Mesendoderm (in vitro differentiated cells): Measurements from ENCODE around the gene RASL12. TPM values are rescaled to one million over a fixed set of nuclear protein-coding genes. Genes with fewer than 3 reads are reported as not detected.

ENCODE experiments used
- DNase-seq: peaks from one replicate; pipeline ENCODE4 v3.0.0; 2013
- H2AK5ac ChIP-seq: 2 replicates; pipeline ENCODE4 v1.6.1; 2013; ENCODE audit warnings: low read length, inconsistent platforms
- H2BK120ac ChIP-seq: 2 replicates; pipeline ENCODE4 v1.6.1; 2013; ENCODE audit warnings: low read depth, mild to moderate bottlenecking, low read length, moderate library complexity, mixed read lengths
- H2BK15ac ChIP-seq: replicated peaks from 2 replicates; pipeline ENCODE4 v1.6.1; 2013; ENCODE audit warnings: low read depth, mild to moderate bottlenecking, moderate library complexity
- H2BK5ac ChIP-seq: 2 replicates; pipeline ENCODE4 v1.6.1; 2013; ENCODE audit warnings: low read length, inconsistent platforms
- H3K18ac ChIP-seq: 2 replicates; pipeline ENCODE4 v1.6.1; 2013; ENCODE audit warnings: mild to moderate bottlenecking, low read length, mixed read lengths
- H3K23ac ChIP-seq: one replicate; pipeline ENCODE4 v1.6.1; 2013; ENCODE audit warnings: low read length
- H3K27ac ChIP-seq: 2 replicates; pipeline ENCODE4 v1.5.1; 2013; ENCODE audit warnings: low read depth, mild to moderate bottlenecking, inconsistent platforms, low read length, moderate library complexity
- H3K27me3 ChIP-seq: 2 replicates; pipeline ENCODE4 v1.6.1; 2013; ENCODE audit warnings: low read length, control low read depth, mild to moderate bottlenecking, inconsistent platforms; ENCODE audit not compliant: insufficient read depth, poor library complexity
- H3K36me3 ChIP-seq: 2 replicates; pipeline ENCODE4 v1.6.1; 2013; ENCODE audit warnings: low read length, inconsistent platforms; ENCODE audit not compliant: control insufficient read depth, insufficient read depth
- H3K4ac ChIP-seq: one replicate; pipeline ENCODE4 v1.6.1; 2013; ENCODE audit warnings: low read depth, mild to moderate bottlenecking, low read length, moderate library complexity
- H3K4me1 ChIP-seq: 2 replicates; pipeline ENCODE4 v1.6.1; 2013; ENCODE audit warnings: low read depth, low read length, inconsistent platforms; ENCODE audit not compliant: control insufficient read depth
- H3K4me2 ChIP-seq: 2 replicates; pipeline ENCODE4 v1.6.1; 2013; ENCODE audit warnings: low read length
- H3K4me3 ChIP-seq: 2 replicates; pipeline ENCODE4 v1.5.1; 2013; ENCODE audit warnings: mild to moderate bottlenecking, low read length
- H3K56ac ChIP-seq: one replicate; pipeline ENCODE4 v1.6.1; 2013; ENCODE audit warnings: low read length
- H3K79me1 ChIP-seq: 2 replicates; pipeline ENCODE4 v1.6.1; 2013; ENCODE audit warnings: low read length, inconsistent platforms
- H3K79me2 ChIP-seq: 2 replicates; pipeline ENCODE4 v1.6.1; 2013; ENCODE audit warnings: mild to moderate bottlenecking, low read length; ENCODE audit not compliant: control insufficient read depth, insufficient read depth
- H3K9ac ChIP-seq: 2 replicates; pipeline ENCODE4 v1.6.1; 2013; ENCODE audit warnings: low read length, inconsistent platforms
- H4K5ac ChIP-seq: one replicate; pipeline ENCODE4 v1.6.1; 2013; ENCODE audit warnings: low read length
- H4K8ac ChIP-seq: one replicate; pipeline ENCODE4 v1.6.1; 2013; ENCODE audit warnings: low read depth, mild to moderate bottlenecking, control low read depth, low read length, moderate library complexity
- WGBS: extraction: QIAGEN DNeasy Blood & Tissue Kit; methylation state at CpG from one replicate; pipeline ENCODE4 v1.1.7; 2013; ENCODE audit warnings: low lambda C conversion rate, missing lambda C conversion rate; ENCODE audit not compliant: insufficient coverage; ENCODE audit errors: extremely low coverage; 5-methylcytosine and 5-hydroxymethylcytosine counted together
- small RNA-seq: library from polyadenylated mRNA; stranded (forward); fragments of <200 nt; extraction: miRNeasy Mini kit (QIAGEN cat#:217004); gene quantifications from one replicate; pipeline ENCODE3, GENCODE V24; 2013; ENCODE audit not compliant: insufficient read depth

Gene RASL12

GRCh38 chr15:65008983-65009382 is 58.8 kb downstream of the RASL12 start:
- Histone ChIP-seq H2AK5ac (no peak overlapping the region), H2BK120ac (no peak overlapping the region), H3K9ac (no peak overlapping the region), H3K23ac (no peak overlapping the region), H2BK5ac (no peak overlapping the region), H3K18ac (no peak overlapping the region), H3K4me3 (no peak overlapping the region), H3K56ac (no peak overlapping the region), H3K79me2 (no peaks in the 10 kb centered on the region), H4K5ac (no peak overlapping the region), H3K36me3 (peaks cover 4% of the 10 kb centered on the region), H3K4ac (no peak overlapping the region), H3K4me2 (no peak overlapping the region), H3K27me3 (no peaks in the 10 kb centered on the region), H4K8ac (no peak overlapping the region), H3K79me1 (no peaks in the 10 kb centered on the region), H3K4me1 (no peaks in the 10 kb centered on the region), H3K27ac (no peak overlapping the region), H2BK15ac (no peak overlapping the region)
- peak; percentile 36 for DNase-seq
- no CpG with 5 or more reads among the region's 2 CpGs for WGBS

GRCh38 chr15:65006876-65007275 is 60.9 kb downstream of the RASL12 start:
- Histone ChIP-seq H3K56ac (no peak overlapping the region), H3K27ac (no peak overlapping the region), H2BK15ac (no peak overlapping the region), H3K4me2 (no peak overlapping the region), H3K9ac (no peak overlapping the region), H3K27me3 (no peaks in the 10 kb centered on the region), H4K5ac (no peak overlapping the region), H3K4me3 (no peak overlapping the region), H3K79me2 (no peaks in the 10 kb centered on the region), H3K4ac (no peak overlapping the region), H2BK5ac (no peak overlapping the region), H3K18ac (no peak overlapping the region), H3K23ac (no peak overlapping the region), H4K8ac (no peak overlapping the region), H3K4me1 (no peaks in the 10 kb centered on the region), H3K36me3 (no peaks in the 10 kb centered on the region), H2AK5ac (no peak overlapping the region), H3K79me1 (no peaks in the 10 kb centered on the region), H2BK120ac (no peak overlapping the region)
- no CpG with 5 or more reads among the region's 3 CpGs for WGBS
- DNase-seq = peak; percentile 26

DNA sequence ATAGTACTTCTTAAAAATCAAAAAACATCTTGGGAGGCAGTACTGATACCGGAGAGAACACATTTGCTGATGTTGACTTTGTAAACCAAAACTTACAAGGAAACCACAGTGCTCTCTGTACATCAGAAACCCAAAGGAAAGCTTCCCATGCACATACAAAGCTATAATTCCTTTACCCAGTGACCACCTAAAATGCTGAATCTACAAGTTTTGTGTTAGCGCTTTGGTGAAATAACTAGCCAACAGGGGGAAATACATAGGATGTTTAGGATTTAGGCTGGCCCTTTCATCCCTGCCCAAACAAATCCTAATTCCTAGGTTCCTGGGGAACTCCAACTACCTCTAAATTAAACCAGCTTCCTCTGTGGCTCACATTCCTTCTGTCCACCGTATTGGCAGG is 62.8 kb downstream of the RASL12 start:
- no peak overlapping the region for H4K5ac ChIP-seq
- H2BK120ac ChIP-seq = no peak overlapping the region
- no peak overlapping the region for H2BK15ac ChIP-seq
- no peak overlapping the region for H4K8ac ChIP-seq
- no peaks in the 10 kb centered on the region for H3K4me1 ChIP-seq
- H3K4me3 ChIP-seq = no peak overlapping the region
- no peak overlapping the region for H3K23ac ChIP-seq
- no peak overlapping the region for H3K4ac ChIP-seq
- no peak overlapping the region for H3K27ac ChIP-seq
- H3K27me3 ChIP-seq = no peaks in the 10 kb centered on the region
- no peak overlapping the region for H3K56ac ChIP-seq
- no peak for DNase-seq
- no peak overlapping the region for H2BK5ac ChIP-seq
- H3K79me2 ChIP-seq = no peaks in the 10 kb centered on the region
- no CpG with 5 or more reads among the region's 3 CpGs for WGBS
- H3K18ac ChIP-seq = no peak overlapping the region
- H3K4me2 ChIP-seq = no peak overlapping the region
- no peaks in the 10 kb centered on the region for H3K79me1 ChIP-seq
- no peaks in the 10 kb centered on the region for H3K36me3 ChIP-seq
- no peak overlapping the region for H2AK5ac ChIP-seq
- H3K9ac ChIP-seq = no peak overlapping the region

Small RNA genes lying within 50 kb of the gene (small RNA-seq; reads per million reads assigned to genes)
- not detected for gene AC013553.1
